Tibial artery (tissue), 4 donors: Measurements from ENCODE around the gene CXCL5.
"Not testable (repeated sequence)": the region's sequence is repeated elsewhere in the genome, so short reads cannot be mapped to it uniquely, and the experiment has no call there.

ENCODE experiments used
- DNase-seq, 2 donors: peaks; one replicate each; pipeline ENCODE4 v3.0.0-alpha.2; 2019
- H3K27ac ChIP-seq, 2 donors: fragments of 200-600 bp; sonication (generic) in 1 of 2; 1 replicate in 1 of 2; 2 replicates in 1 of 2; pipeline ENCODE4 v1.5.1; 2018 to 2019; ENCODE audit warnings: mild to moderate bottlenecking in 1 of 2
- H3K27me3 ChIP-seq, 2 donors: fragments of 200-600 bp; sonication (generic) in 1 of 2; one replicate each; pipeline versions ENCODE4 v1.5.1 to v1.6.0; 2016 to 2019
- H3K36me3 ChIP-seq, 3 donors: fragments of 200-600 bp; sonication (generic) in 2 of 3; one replicate each; pipeline ENCODE4 v1.5.1; 2016 to 2019; ENCODE audit warnings: mild to moderate bottlenecking in 2 of 3
- H3K4me1 ChIP-seq, 4 donors: fragments of 200-600 bp; sonication (generic) in 2 of 4; 1 replicate in 3 of 4; 2 replicates in 1 of 4; pipeline ENCODE4 v1.5.1; 2016 to 2019
- H3K4me3 ChIP-seq, 2 donors: fragments of 200-600 bp; sonication (generic) in 1 of 2; 1 replicate in 1 of 2; 2 replicates in 1 of 2; pipeline ENCODE4 v1.5.1; 2018 to 2019; ENCODE audit warnings: mild to moderate bottlenecking in 2 of 2
- H3K9me3 ChIP-seq, 3 donors: fragments of 200-600 bp; sonication (generic) in 1 of 3; one replicate each; pipeline ENCODE4 v1.5.1; 2016 to 2019
- CTCF ChIP-seq, 2 experiments: fragments of 200-600 bp in 1 of 2; fragments of 450-650 bp in 1 of 2; IDR thresholded peaks; one replicate each; pipeline ENCODE4 v1.5.1; 2017 to 2019; ENCODE audit warnings: antibody characterized with exemption in 2 of 2, mild to moderate bottlenecking in 1 of 2, moderate library complexity in 1 of 2
- intact Hi-C: fragments of 100-400 bp; cut with DNase I; formaldehyde crosslinking; loops from one replicate; pipeline ENCODE4 v1.15.0; 2023; ENCODE audit warnings: low total_unique reads

Gene CXCL5

GRCh38 chr4:73989928-73990327, 8.5 kb downstream of the CXCL5 start:
- Histone ChIP-seq H3K4me3 (no peak overlapping the region), H3K4me1 (no peaks in the 10 kb centered on the region), H3K27ac (no peak overlapping the region), H3K27me3 (no peaks in the 10 kb centered on the region), H3K9me3 (no peaks in the 10 kb centered on the region), H3K36me3 (no peaks in the 10 kb centered on the region)
- no peak for DNase-seq
- intact Hi-C loops = no loop called here
- no peak for TF ChIP-seq CTCF (IDR thresholded peaks at IDR 0.05)

- H3K4me1 ChIP-seq = no peaks in the 10 kb centered on the region
- intact Hi-C loops = no loop called here
- H3K27me3 ChIP-seq = no peaks in the 10 kb centered on the region
- no peaks in the 10 kb centered on the region for H3K9me3 ChIP-seq
- no peak overlapping the region for H3K4me3 ChIP-seq
- H3K27ac ChIP-seq = no peak overlapping the region
- no peak for TF ChIP-seq CTCF (IDR thresholded peaks at IDR 0.05)
- no peak for DNase-seq
- no peaks in the 10 kb centered on the region for H3K36me3 ChIP-seq
Measured at GRCh38 chr4:73989031-73989430, 9.4 kb downstream of the CXCL5 start.

GRCh38 chr4:73988061-73988460, 10.4 kb downstream of the CXCL5 start, which contains the start of gene PPBP:
PPBP (minus strand) TSS chr4:73988190; CDS start chr4:73988103, 87 bp downstream.
- Histone ChIP-seq H3K4me1 (no peaks in the 10 kb centered on the region), H3K27ac (no peak within 1 kb of the TSS), H3K27me3 (no peaks in the 10 kb centered on the region), H3K36me3 (no peaks in the 10 kb centered on the region), H3K4me3 (no peak within 1 kb of the TSS), H3K9me3 (no peaks in the 10 kb centered on the region)
- no peak for DNase-seq
- no peak for TF ChIP-seq CTCF (IDR thresholded peaks at IDR 0.05)
- intact Hi-C loops = no loop called here

GRCh38 chr4:73985528-73985852, 13.0 kb downstream of the CXCL5 start:
- Histone ChIP-seq H3K27ac (no peak overlapping the region), H3K4me3 (no peak overlapping the region), H3K27me3 (no peaks in the 10 kb centered on the region), H3K36me3 (no peaks in the 10 kb centered on the region), H3K4me1 (peaks cover 0 to 13% (median 8%) of the 10 kb centered on the region in 4 donors), H3K9me3 (no peaks in the 10 kb centered on the region)
- TF ChIP-seq CTCF (IDR thresholded peaks at IDR 0.05) = no peak
- intact Hi-C loops = no loop called here
- DNase-seq = no peak

- intact Hi-C loops = no loop called here
- Histone ChIP-seq H3K27ac (no peak overlapping the region), H3K27me3 (no peaks in the 10 kb centered on the region), H3K9me3 (no peaks in the 10 kb centered on the region), H3K4me1 (peaks cover 0 to 13% (median 8%) of the 10 kb centered on the region in 4 donors), H3K4me3 (no peak overlapping the region), H3K36me3 (no peaks in the 10 kb centered on the region)
- no peak for DNase-seq
- TF ChIP-seq CTCF (IDR thresholded peaks at IDR 0.05) = no peak
Measured at GRCh38 chr4:73984736-73985527, 13.5 kb downstream of the CXCL5 start.

GRCh38 chr4:73981175-73981574, 17.3 kb downstream of the CXCL5 start:
- H3K4me3 ChIP-seq, H3K27me3 ChIP-seq, DNase-seq, H3K9me3 ChIP-seq, H3K36me3 ChIP-seq, H3K27ac ChIP-seq, intact Hi-C loops: not testable (repeated sequence)
- H3K4me1 ChIP-seq = peaks cover 0 to 31% (median 11%) of the 10 kb centered on the region in 4 donors
